ENCODE data around the gene CASP8AP2.
"Not testable (repeated sequence)": the region's sequence is repeated elsewhere in the genome, so short reads cannot be mapped to it uniquely, and the experiment has no call there.

Gene CASP8AP2

GRCh38 chr6:89829472-89830169 is at the start of gene CASP8AP2:
TSS of gene CASP8AP2 (plus strand) at chr6:89829880.
- DNase-seq = peak; percentile 98

DNA sequence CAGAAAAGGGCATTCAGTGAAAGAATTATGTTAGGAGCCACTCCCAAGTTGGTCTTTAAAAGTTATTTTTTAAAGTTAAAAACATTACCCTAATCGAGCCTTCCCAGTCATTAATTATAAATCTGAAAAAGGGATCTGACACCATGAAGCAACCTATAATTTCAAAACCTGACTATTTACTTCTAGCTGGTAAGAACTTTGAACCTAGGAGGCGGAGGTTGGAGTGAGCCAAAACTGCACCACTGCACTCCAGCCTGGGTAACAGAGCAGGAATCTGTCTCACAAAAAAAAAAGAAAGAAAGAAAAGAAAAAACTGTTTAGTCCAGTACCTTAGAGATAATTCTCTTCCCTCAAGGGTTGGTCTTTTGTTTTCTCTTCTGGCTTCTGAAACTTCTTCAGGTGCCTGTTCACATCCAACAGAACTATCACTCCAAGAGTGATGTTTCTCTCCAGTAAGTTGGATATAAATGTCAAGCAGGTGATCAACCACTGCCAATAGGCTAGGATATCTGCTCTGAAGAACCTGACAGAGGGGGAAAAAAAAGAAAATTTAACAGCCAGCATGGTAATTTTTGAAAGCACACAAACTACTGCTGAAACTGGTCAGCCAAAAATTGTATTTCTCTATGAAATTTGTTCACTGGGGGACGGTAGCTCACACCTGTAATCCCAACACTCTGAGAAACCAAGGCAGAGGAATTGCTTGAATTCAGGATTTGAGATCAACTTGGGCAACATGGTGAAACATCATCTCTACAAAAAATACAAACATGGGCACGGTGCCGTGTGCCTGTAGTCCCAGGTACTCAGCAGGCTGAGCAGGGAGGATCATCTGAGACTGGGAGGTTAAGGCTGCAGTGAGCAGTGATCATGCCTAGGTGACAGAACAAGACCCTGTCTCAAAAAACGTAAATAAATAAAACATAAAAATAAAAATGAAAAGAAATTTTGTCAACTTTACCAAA is 48.3 kb upstream of the CASP8AP2 start:
- DNase-seq = no peak

GRCh38 chr6:89782222-89782621 is 47.5 kb upstream of the CASP8AP2 start:
- no peak for DNase-seq

DNA sequence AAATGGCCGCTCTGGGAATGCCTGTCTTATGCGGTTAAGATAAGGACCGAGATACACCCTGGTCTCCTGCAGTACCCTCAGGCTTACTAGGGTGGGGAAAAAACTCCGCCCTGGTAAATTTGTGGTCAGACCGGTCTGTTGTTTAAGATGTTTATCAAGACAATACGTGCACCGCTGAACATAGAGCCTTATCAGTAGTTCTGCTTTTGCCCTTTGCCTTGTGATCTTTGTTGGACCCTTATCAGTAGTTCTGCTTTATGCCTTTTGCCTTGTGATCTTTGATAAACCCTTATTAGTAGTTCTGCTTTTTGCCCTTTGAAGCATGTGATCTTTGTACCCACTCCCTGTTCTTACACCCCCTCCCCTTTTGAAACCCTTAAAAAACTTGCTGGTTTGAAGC is 46.4 kb upstream of the CASP8AP2 start:
- DNase-seq = not testable (repeated sequence)

- no peak for DNase-seq
These were observed 44.8 kb upstream of the CASP8AP2 start for GRCh38 chr6:89784838-89785237.

GRCh38 chr6:89786970-89787369 is 42.7 kb upstream of the CASP8AP2 start:
- DNase-seq = no peak

DNA sequence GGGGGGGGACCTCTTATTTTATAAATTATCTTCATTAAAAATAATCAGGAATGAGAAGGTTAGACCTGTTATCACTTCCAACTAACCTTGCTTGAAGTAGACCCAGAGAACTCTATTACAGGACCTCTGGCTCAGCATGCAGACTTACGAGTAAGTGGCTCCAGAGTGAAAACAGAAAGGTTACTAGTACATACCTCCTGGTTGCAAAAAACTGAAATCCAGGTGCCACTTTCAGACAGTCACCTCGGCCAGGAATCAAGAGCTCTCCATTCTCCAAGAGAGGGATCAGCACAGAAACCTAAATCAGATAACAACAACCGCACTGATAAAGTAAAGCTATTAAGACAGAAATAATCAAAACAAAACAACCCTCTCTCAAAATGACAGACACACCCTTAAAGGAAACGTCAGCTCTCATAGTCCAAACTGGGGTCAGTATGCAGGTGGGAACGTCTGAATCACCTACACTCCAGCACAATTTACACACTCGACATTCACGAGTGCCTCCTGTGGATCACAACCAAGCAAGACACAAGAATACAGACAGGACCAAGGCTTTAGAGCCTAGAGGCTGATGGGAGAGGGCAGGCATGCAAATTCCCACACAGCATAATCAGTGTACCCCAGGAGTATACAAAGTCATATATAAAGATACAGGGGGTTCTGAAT is 41.9 kb upstream of the CASP8AP2 start:
- no peak for DNase-seq

- DNase-seq = no peak
These were observed 39.7 kb upstream of the CASP8AP2 start for GRCh38 chr6:89789980-89790379.

DNA sequence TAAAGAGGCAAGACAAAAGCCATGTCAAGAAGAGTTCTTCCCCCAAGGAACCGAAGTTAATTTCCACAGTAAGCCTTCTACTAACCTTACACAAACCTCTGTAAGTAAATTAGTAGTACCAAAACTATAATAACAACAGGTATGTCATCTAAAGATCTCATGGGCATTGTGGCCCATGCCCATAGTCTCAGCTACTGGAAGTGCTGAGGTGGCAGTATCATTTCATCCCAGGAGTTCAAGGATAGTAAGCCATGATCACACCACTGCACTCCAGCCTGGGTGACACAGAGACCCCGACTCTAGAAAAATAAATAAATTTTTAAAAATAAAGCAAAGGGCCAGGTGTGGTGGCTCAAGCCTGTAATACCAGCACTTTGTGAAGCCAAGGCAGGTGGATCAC is 39.3 kb upstream of the CASP8AP2 start:
- DNase-seq = no peak

DNA sequence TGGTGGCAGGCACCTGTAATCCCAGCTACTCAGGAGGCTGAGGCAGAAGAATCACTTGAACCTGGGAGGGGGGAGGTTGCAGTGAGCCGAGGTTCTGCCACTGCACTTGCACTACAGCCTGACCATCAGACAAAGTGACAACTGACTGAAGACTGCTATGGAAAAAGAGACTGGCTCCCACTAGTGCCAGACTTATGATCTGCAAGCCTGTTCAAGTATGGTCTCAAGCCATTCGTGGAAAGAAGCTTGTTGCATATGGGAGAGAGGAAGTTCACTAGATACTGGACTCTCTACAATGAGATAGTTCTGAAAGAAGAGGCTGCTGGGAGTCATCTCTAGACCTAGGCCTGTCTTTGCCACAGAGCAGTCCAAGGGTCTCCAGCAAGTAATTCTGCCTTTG is 36.8 kb upstream of the CASP8AP2 start:
- DNase-seq = peak; percentile 34 to 47

GRCh38 chr6:89793586-89793985 is 36.1 kb upstream of the CASP8AP2 start:
- no peak for DNase-seq

DNA sequence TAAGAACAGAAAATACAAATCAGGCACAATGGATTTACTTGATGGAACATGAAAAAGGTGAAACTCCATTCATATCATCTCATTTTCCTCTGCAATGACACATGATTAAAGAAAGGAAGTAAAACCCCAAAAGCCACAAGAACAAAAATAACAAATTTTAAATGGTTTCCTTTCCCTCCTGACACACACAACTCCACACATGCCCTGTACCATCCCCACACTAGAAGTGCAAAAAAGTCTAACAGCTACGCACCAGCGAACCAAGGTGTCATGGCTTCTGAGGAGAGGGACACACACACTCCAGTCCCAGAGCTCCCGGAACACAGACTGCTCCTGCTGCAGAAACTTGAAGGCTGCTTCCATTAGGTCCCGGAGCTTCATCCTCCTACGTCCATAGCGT is 35.4 kb upstream of the CASP8AP2 start:
- DNase-seq = no peak

- no peak for DNase-seq
These were observed 32.4 kb upstream of the CASP8AP2 start for GRCh38 chr6:89797317-89797716.

- DNase-seq = no peak
These were observed 30.6 kb upstream of the CASP8AP2 start for GRCh38 chr6:89799096-89799495.

- no peak for DNase-seq
These were observed 29.9 kb upstream of the CASP8AP2 start for GRCh38 chr6:89799756-89800155.

DNA sequence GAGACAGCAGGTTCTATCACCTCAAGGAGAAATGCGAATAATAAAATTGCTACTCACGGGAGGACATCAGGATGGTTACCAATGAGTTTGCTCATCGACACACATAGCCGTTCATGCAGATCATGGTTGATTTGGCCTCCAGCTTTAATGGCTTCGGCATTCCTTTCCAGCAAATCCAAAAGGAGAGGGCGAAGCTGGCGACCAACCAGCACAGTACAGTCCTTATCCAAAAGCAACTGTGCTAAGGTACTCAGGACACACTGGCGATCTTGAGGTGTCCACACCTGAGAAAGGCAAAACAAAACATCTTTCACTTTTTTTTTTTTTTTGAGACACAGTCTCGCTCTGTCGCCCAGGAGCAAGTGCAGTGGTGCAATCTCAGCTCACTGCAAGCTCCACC is 26.4 kb upstream of the CASP8AP2 start:
- no peak for DNase-seq

GRCh38 chr6:89805814-89806371 is 23.8 kb upstream of the CASP8AP2 start:
- no peak for DNase-seq

- DNase-seq = no peak
These were observed 22.1 kb upstream of the CASP8AP2 start for GRCh38 chr6:89807581-89807980.

GRCh38 chr6:89813422-89813821 is 16.3 kb upstream of the CASP8AP2 start:
- not testable (repeated sequence) for DNase-seq

GRCh38 chr6:89817481-89817880 is 12.2 kb upstream of the CASP8AP2 start:
- no peak for DNase-seq

DNA sequence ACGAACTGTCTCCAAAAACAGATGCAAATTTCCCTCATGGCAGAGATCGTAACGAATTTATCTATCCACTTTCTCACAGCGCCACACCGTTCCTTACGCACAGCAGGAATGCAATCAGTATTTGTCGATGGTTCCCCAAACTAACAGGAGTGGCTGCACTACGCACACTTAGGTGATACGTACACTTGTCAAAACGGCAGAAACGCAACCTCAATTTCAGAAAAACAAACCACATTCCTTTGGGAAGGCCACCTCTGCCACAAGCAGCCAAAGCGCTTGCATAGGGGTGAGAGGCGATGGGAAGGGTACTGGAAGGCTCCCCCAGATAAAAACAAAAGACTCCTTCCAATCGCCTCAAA is 10.7 kb upstream of the CASP8AP2 start:
- DNase-seq = peak; percentile 33 to 34

GRCh38 chr6:89819336-89820130 is 10.1 kb upstream of the CASP8AP2 start, which contains the start of gene MDN1:
TSS of gene MDN1 (minus strand) at chr6:89819794. CDS start at chr6:89819607, 187 bp downstream.
- DNase-seq = peak; percentile 95 to 96
